ENCODE measurements around the gene DCAF17. TPM values are rescaled to one million over a fixed set of nuclear protein-coding genes. Genes with fewer than 3 reads are reported as not detected.

The DCAF17 gene
- total and polyA plus RNA-seq, 7 donors: 1.8 to 27.5 (median 19.1) TPM

- H3K9me3 ChIP-seq: no peaks in the 10 kb centered on the region
- H3K4me1 ChIP-seq: no peaks in the 10 kb centered on the region
- no peak for DNase-seq
- no peak overlapping the region for H3K27ac ChIP-seq
- TF ChIP-seq POLR2AphosphoS5 (IDR thresholded peaks at IDR 0.05) (no peak), POLR2A (IDR thresholded peaks at IDR 0.05) (no peak), EP300 (IDR thresholded peaks at IDR 0.05) (no peak), CTCF (IDR thresholded peaks at IDR 0.05) (no peak)
- H3K27me3 ChIP-seq: no peaks in the 10 kb centered on the region
- intact Hi-C loops (cut with DNase I): no loop called here
- H3K36me3 ChIP-seq: peaks cover 0 to 78% (median 10%) of the 10 kb centered on the region in 4 donors
- no peak overlapping the region for H3K4me3 ChIP-seq
These were observed 7.4 kb downstream of the DCAF17 start for GRCh38 chr2:171441470-171441869.

DNA sequence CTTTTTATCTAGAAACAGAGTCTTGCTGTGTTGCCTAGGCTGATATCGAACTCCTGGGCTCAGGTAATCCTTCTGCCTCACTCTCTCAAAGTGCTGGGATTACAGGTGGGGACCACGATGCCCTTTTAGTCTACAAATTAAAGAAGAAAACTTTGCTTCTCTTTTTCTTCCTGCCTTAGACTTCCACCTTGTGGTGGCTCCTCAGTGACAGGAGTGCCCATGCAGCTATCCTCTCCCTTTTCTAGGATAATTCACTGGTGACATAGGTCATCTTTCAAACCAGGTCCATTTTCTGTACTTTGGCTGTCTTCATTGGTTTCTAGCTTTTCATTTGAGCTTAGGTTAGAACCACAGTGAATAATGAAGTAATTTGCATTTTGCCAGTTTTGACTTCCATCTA, 13.6 kb downstream of the DCAF17 start:
- no peaks in the 10 kb centered on the region for H3K27me3 ChIP-seq
- 93 to 94% methylated on average over 2 of the region's 2 CpGs for WGBS, 2 donors
- DNase-seq: no peak
- no peaks in the 10 kb centered on the region for H3K9me3 ChIP-seq
- peaks cover 5 to 90% (median 27%) of the 10 kb centered on the region in 4 donors for H3K36me3 ChIP-seq
- no peak for TF ChIP-seq POLR2A (IDR thresholded peaks at IDR 0.05)
- no peak for TF ChIP-seq CTCF (IDR thresholded peaks at IDR 0.05)
- TF ChIP-seq POLR2AphosphoS5 (IDR thresholded peaks at IDR 0.05): no peak
- TF ChIP-seq EP300 (IDR thresholded peaks at IDR 0.05): no peak
- no peaks in the 10 kb centered on the region for H3K4me1 ChIP-seq
- intact Hi-C loops (cut with DNase I): no loop called here
- H3K4me3 ChIP-seq: no peak overlapping the region
- H3K27ac ChIP-seq: no peak overlapping the region

DNA sequence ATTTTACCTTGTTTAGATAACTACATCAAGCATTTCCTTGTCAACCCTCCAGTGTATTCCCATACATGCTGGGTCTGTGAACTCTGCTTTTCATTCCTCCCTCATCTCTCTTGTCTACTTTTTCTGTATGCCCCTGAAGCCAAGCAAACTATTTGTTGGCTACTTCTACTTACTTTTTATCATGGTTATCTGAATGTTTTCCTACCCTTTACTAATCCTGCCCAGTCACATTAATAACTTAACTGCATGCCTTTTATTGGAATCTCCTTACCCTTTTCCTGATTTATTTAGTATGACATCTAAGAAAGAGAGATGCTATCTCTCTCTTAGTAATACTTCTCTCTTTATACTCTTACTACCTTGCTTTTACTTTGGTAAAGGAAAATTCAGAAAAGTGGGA, 17.0 kb downstream of the DCAF17 start:
- TF ChIP-seq POLR2AphosphoS5 (IDR thresholded peaks at IDR 0.05): no peak
- no peak for TF ChIP-seq POLR2A (IDR thresholded peaks at IDR 0.05)
- TF ChIP-seq CTCF (IDR thresholded peaks at IDR 0.05): no peak
- no peak for TF ChIP-seq EP300 (IDR thresholded peaks at IDR 0.05)
- intact Hi-C loops (cut with DNase I): no loop called here

DNA sequence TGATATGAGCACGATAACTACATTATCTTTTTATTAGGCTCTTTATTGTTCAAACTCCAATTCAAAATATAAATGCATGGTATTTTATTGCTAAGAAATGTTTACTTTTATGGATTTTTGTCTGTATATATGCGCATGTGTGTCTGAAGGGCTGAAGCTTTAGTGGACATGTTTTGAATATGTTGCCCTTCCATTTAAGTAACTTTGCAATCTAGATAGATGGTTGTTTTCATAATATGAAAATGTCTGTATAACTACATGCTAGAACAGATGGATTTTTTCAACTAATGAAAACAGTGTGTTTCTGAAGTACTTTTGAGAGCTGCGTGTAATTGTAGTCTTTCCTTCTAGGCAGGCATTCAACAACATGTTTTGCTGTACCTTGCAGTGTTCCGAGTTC, 18.7 kb downstream of the DCAF17 start:
- DNase-seq: no peak

More for the DNA sequence above, 17.0 kb downstream of the DCAF17 start:
- peaks cover 0 to 3% (median 0%) of the 10 kb centered on the region in 4 donors for H3K9me3 ChIP-seq
- H3K4me3 ChIP-seq: no peak overlapping the region
- H3K27me3 ChIP-seq: no peaks in the 10 kb centered on the region
- DNase-seq: no peak
- H3K27ac ChIP-seq: no peak overlapping the region
- H3K36me3 ChIP-seq: peaks cover 5 to 86% (median 30%) of the 10 kb centered on the region in 4 donors
- no peaks in the 10 kb centered on the region for H3K4me1 ChIP-seq

More for the DNA sequence above, 18.7 kb downstream of the DCAF17 start:
- H3K4me1 ChIP-seq: no peaks in the 10 kb centered on the region
- peaks cover 0 to 3% (median 0%) of the 10 kb centered on the region in 4 donors for H3K9me3 ChIP-seq
- WGBS, 2 donors: 77 to 84% methylated on average over 4 of the region's 4 CpGs
- H3K27me3 ChIP-seq: no peaks in the 10 kb centered on the region
- TF ChIP-seq EP300 (IDR thresholded peaks at IDR 0.05) (no peak), CTCF (IDR thresholded peaks at IDR 0.05) (no peak), POLR2A (IDR thresholded peaks at IDR 0.05) (no peak), POLR2AphosphoS5 (IDR thresholded peaks at IDR 0.05) (no peak)
- no peak overlapping the region for H3K27ac ChIP-seq
- intact Hi-C loops (cut with DNase I): no loop called here
- H3K4me3 ChIP-seq: no peak overlapping the region
- peaks cover under 1 to 76% (median 28%) of the 10 kb centered on the region in 4 donors for H3K36me3 ChIP-seq

Data from sigmoid colon (tissue), 7 donors.